OCI-LY1 (cell line): ENCODE measurements around the gene PDE5A.

ENCODE experiments used
- H2AFZ ChIP-seq: fragments of 200-600 bp; sonication (generic), shearing (Covaris generic); 2 replicates; pipeline ENCODE4 v1.6.0; 2014; ENCODE audit warnings: antibody characterized with exemption, mild to moderate bottlenecking, low read length
- H3F3A ChIP-seq: fragments of 200-600 bp; sonication (generic), shearing (Covaris generic); 2 replicates; pipeline ENCODE4 v1.6.0; 2014; ENCODE audit warnings: mild to moderate bottlenecking, antibody characterized with exemption, low read length, moderate library complexity; ENCODE audit not compliant: insufficient read depth
- H3K27ac ChIP-seq: fragments of 200-600 bp; sonication (generic); 2 replicates; pipeline ENCODE4 v1.5.1; 2014; ENCODE audit warnings: low read length, mixed run types, mild to moderate bottlenecking, low read depth; ENCODE audit not compliant: poor library complexity, severe bottlenecking
- H3K27me3 ChIP-seq: fragments of 200-600 bp; sonication (generic); 2 replicates; pipeline ENCODE4 v1.6.0; 2014; ENCODE audit warnings: antibody characterized with exemption, mild to moderate bottlenecking, low read length, moderate library complexity; ENCODE audit not compliant: insufficient read depth
- H3K36me3 ChIP-seq: fragments of 200-600 bp; sonication (generic); 2 replicates; pipeline ENCODE4 v1.6.1; 2014; ENCODE audit warnings: mild to moderate bottlenecking, antibody characterized with exemption, low read length, moderate library complexity, mixed read lengths; ENCODE audit not compliant: insufficient read depth
- H3K4me1 ChIP-seq: fragments of 200-600 bp; sonication (generic); 2 replicates; pipeline ENCODE4 v1.5.1; 2014; ENCODE audit warnings: mild to moderate bottlenecking, low read length, moderate library complexity; ENCODE audit not compliant: insufficient read depth, severe bottlenecking
- H3K4me2 ChIP-seq: fragments of 200-600 bp; sonication (generic), shearing (Covaris generic); 2 replicates; pipeline ENCODE4 v1.6.1; 2014; ENCODE audit warnings: low read length
- H3K4me3 ChIP-seq: fragments of 200-600 bp; sonication (generic); 2 replicates; pipeline ENCODE4 v1.5.1; 2014; ENCODE audit warnings: low read length, low read depth, mild to moderate bottlenecking, mixed read lengths; ENCODE audit not compliant: poor library complexity, severe bottlenecking
- H3K79me2 ChIP-seq: fragments of 200-600 bp; shearing (Covaris generic); 2 replicates; pipeline ENCODE4 v1.6.1; 2016; ENCODE audit warnings: mixed run types, low read length, mixed read lengths; ENCODE audit not compliant: insufficient read depth
- H3K9ac ChIP-seq: fragments of 200-600 bp; sonication (generic), shearing (Covaris generic); 2 replicates; pipeline ENCODE4 v1.6.1; 2014; ENCODE audit warnings: mild to moderate bottlenecking, low read length, mixed read lengths
- H3K9me2 ChIP-seq: fragments of 200-600 bp; sonication (generic), shearing (Covaris generic); 2 replicates; pipeline ENCODE4 v1.6.1; 2014; ENCODE audit warnings: low read depth, mild to moderate bottlenecking, low read length, mixed read lengths
- H3K9me3 ChIP-seq: fragments of 200-600 bp; shearing (Covaris generic); 2 replicates; pipeline ENCODE4 v1.6.1; 2014; ENCODE audit warnings: low read length, mixed read lengths
- H4K20me1 ChIP-seq: fragments of 200-600 bp; sonication (generic), shearing (Covaris generic); 2 replicates; pipeline ENCODE4 v1.6.0; 2016; ENCODE audit warnings: mild to moderate bottlenecking, low read length; ENCODE audit not compliant: insufficient read depth
- CTCF ChIP-seq: fragments of 200-600 bp; sonication (generic), shearing (Covaris generic); IDR thresholded peaks from 2 replicates; pipeline ENCODE4 v1.5.1; 2017; ENCODE audit warnings: mild to moderate bottlenecking, antibody characterized with exemption, low read length, moderate library complexity, mixed read lengths
- EZH2 ChIP-seq: fragments of 200-600 bp; sonication (generic), shearing (Covaris generic); IDR thresholded peaks from 2 replicates; pipeline ENCODE4 v1.8.0; 2017; ENCODE audit warnings: borderline replicate concordance, mixed run types, mild to moderate bottlenecking, antibody characterized with exemption, low read length, moderate library complexity, mixed read lengths

PDE5A gene

GRCh38 chr4:119659576-119659975 lies 31.0 kb upstream of the PDE5A start:
- H3F3A ChIP-seq: no peaks in the 10 kb centered on the region
- H3K27me3 ChIP-seq: no peaks in the 10 kb centered on the region
- TF ChIP-seq CTCF (no peak), EZH2 (no peak)
- no peak overlapping the region for H3K9ac ChIP-seq
- H3K9me2 ChIP-seq: no peaks in the 10 kb centered on the region
- H3K9me3 ChIP-seq: no peaks in the 10 kb centered on the region
- H3K4me2 ChIP-seq: no peak overlapping the region
- no peak overlapping the region for H3K27ac ChIP-seq
- no peaks in the 10 kb centered on the region for H3K79me2 ChIP-seq
- no peak overlapping the region for H3K4me3 ChIP-seq
- H2AFZ ChIP-seq: no peak overlapping the region
- H3K4me1 ChIP-seq: no peaks in the 10 kb centered on the region
- no peaks in the 10 kb centered on the region for H4K20me1 ChIP-seq
- no peaks in the 10 kb centered on the region for H3K36me3 ChIP-seq

- H3K4me2 ChIP-seq: no peak overlapping the region
Observed at GRCh38 chr4:119657111-119657611, 28.6 kb upstream of the PDE5A start.

GRCh38 chr4:119656342-119656741 lies 27.7 kb upstream of the PDE5A start:
- Histone ChIP-seq H4K20me1 (no peaks in the 10 kb centered on the region), H3K9ac (no peak overlapping the region), H3F3A (no peaks in the 10 kb centered on the region), H2AFZ (no peak overlapping the region), H3K27ac (no peak overlapping the region), H3K79me2 (no peaks in the 10 kb centered on the region), H3K36me3 (no peaks in the 10 kb centered on the region), H3K4me2 (no peak overlapping the region), H3K27me3 (no peaks in the 10 kb centered on the region), H3K4me1 (no peaks in the 10 kb centered on the region), H3K9me2 (no peaks in the 10 kb centered on the region), H3K9me3 (no peaks in the 10 kb centered on the region), H3K4me3 (no peak overlapping the region)
- TF ChIP-seq CTCF (no peak), EZH2 (no peak)

More at GRCh38 chr4:119657111-119657611, 28.6 kb upstream of the PDE5A start:
- H3K9me3 ChIP-seq: no peaks in the 10 kb centered on the region
- H2AFZ ChIP-seq: no peak overlapping the region
- H3K36me3 ChIP-seq: no peaks in the 10 kb centered on the region
- no peaks in the 10 kb centered on the region for H3K4me1 ChIP-seq
- no peaks in the 10 kb centered on the region for H4K20me1 ChIP-seq
- H3K9ac ChIP-seq: no peak overlapping the region
- H3K4me3 ChIP-seq: no peak overlapping the region
- TF ChIP-seq CTCF: no peak
- no peak for TF ChIP-seq EZH2
- H3K9me2 ChIP-seq: no peaks in the 10 kb centered on the region
- H3K27ac ChIP-seq: no peak overlapping the region
- no peaks in the 10 kb centered on the region for H3F3A ChIP-seq
- no peaks in the 10 kb centered on the region for H3K27me3 ChIP-seq
- H3K79me2 ChIP-seq: no peaks in the 10 kb centered on the region
